ENCODE results near the gene WDFY4. TPM values are rescaled to one million over a fixed set of nuclear protein-coding genes. Genes with fewer than 3 reads are reported as not detected.

WDFY4 gene
- total RNA-seq, 4 donors from 2014 or later: 1.6 to 5.1 (median 3.0) TPM

GRCh38 chr10:48711830-48712229, 27.2 kb downstream of the WDFY4 start:
- no peak for TF ChIP-seq POLR2A (IDR thresholded peaks at IDR 0.05)
- TF ChIP-seq POLR2AphosphoS5 (IDR thresholded peaks at IDR 0.05): no peak
- no peak for TF ChIP-seq CTCF (IDR thresholded peaks at IDR 0.05)
- no peak for TF ChIP-seq EP300 (IDR thresholded peaks at IDR 0.05)
- 81 to 91% methylated on average over 3 of the region's 3 CpGs for WGBS, 2 donors (ENCODE audit: low coverage in 1 of 2)
- no peaks in the 10 kb centered on the region for H3K36me3 ChIP-seq
- H3K9me3 ChIP-seq: peaks cover 0 to 8% (median 0%) of the 10 kb centered on the region in 3 donors
- H3K27ac ChIP-seq: no peak overlapping the region
- H3K4me1 ChIP-seq: no peaks in the 10 kb centered on the region
- ATAC-seq: no peak
- H3K4me3 ChIP-seq: no peak overlapping the region
- H3K27me3 ChIP-seq: peaks cover 5% of the 10 kb centered on the region

- no peaks in the 10 kb centered on the region for H3K36me3 ChIP-seq
- peaks cover 5% of the 10 kb centered on the region for H3K27me3 ChIP-seq
- no peak for TF ChIP-seq POLR2AphosphoS5 (IDR thresholded peaks at IDR 0.05)
- no peak for TF ChIP-seq CTCF (IDR thresholded peaks at IDR 0.05)
- TF ChIP-seq EP300 (IDR thresholded peaks at IDR 0.05): no peak
- no peaks in the 10 kb centered on the region for H3K4me1 ChIP-seq
- peaks cover 0 to 8% (median 0%) of the 10 kb centered on the region in 3 donors for H3K9me3 ChIP-seq
- no peak overlapping the region for H3K4me3 ChIP-seq
- ATAC-seq: peak; percentile 19
- no peak overlapping the region for H3K27ac ChIP-seq
Observed at GRCh38 chr10:48714088-48714487, 29.4 kb downstream of the WDFY4 start.

DNA sequence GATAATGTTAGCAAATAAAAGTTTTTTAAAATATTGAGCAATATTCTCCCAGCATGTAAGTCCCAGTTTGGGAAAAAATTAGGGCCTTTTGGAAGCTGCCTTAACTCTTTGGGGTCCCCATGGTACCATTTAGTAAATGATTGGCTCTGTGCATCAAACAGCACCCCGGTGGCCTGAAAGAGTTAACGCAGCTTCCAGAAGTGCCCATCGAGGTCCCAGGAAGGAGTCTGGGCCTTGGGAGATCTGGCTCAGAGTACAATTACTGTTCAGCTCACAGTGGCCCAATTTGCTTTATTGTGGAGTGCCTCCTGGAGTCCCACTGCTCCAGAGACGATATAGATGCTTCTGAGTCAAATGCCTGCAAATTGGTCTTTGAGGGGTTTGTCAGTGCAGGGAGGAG, 31.7 kb downstream of the WDFY4 start:
- no peak overlapping the region for H3K27ac ChIP-seq

DNA sequence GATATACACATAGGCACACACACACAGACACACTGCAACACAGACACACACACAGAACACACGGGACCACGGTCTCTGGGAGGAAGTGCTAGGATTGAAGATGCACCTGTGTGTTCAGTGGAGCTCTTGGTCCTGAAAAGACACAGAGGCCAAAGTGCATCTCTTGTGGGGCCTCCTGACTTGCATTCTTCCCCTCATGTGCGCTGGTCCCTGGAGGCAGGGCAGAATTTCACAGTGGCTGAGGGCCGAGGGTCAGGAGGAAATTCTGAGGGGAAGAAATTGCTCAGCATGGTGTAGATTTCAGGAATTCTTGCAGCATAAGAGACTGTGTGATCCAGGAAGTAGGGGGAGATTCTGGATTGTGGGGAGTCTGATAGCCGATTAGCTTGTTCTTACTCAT, 35.9 kb downstream of the WDFY4 start:
- TF ChIP-seq POLR2A (IDR thresholded peaks at IDR 0.05): no peak
- no peak for TF ChIP-seq POLR2AphosphoS5 (IDR thresholded peaks at IDR 0.05)
- no peak for TF ChIP-seq EP300 (IDR thresholded peaks at IDR 0.05)
- no peak for TF ChIP-seq CTCF (IDR thresholded peaks at IDR 0.05)
- no peak for ATAC-seq
- Histone ChIP-seq H3K27ac (no peak overlapping the region), H3K9me3 (no peaks in the 10 kb centered on the region), H3K27me3 (no peaks in the 10 kb centered on the region), H3K36me3 (no peaks in the 10 kb centered on the region), H3K4me1 (no peaks in the 10 kb centered on the region), H3K4me3 (no peak overlapping the region)
- 52 to 94% methylated on average over 2 of the region's 5 CpGs for WGBS, 2 donors (ENCODE audit: low coverage in 1 of 2)

More for the DNA sequence above, 31.7 kb downstream of the WDFY4 start:
- 70% methylated on average over 4 of the region's 4 CpGs; no CpG with 5 or more reads in 1 of the 2 donors for WGBS, 2 donors (ENCODE audit: low coverage in 1 of 2)
- Histone ChIP-seq H3K9me3 (peaks cover 0 to 8% (median 0%) of the 10 kb centered on the region in 3 donors), H3K4me3 (no peak overlapping the region), H3K36me3 (no peaks in the 10 kb centered on the region), H3K4me1 (no peaks in the 10 kb centered on the region), H3K27me3 (peaks cover 5% of the 10 kb centered on the region)
- no peak for ATAC-seq
- TF ChIP-seq POLR2AphosphoS5 (IDR thresholded peaks at IDR 0.05): no peak
- no peak for TF ChIP-seq EP300 (IDR thresholded peaks at IDR 0.05)
- no peak for TF ChIP-seq CTCF (IDR thresholded peaks at IDR 0.05)
- TF ChIP-seq POLR2A (IDR thresholded peaks at IDR 0.05): no peak

GRCh38 chr10:48722153-48723145, 37.8 kb downstream of the WDFY4 start:
- H3K4me1 ChIP-seq: no peaks in the 10 kb centered on the region
- no peak for ATAC-seq

More at GRCh38 chr10:48722153-48723145, 37.8 kb downstream of the WDFY4 start:
- WGBS, 2 donors (ENCODE audit: low coverage in 1 of 2): 60 to 64% methylated on average over 1 to 3 of the region's 11 CpGs
- H3K36me3 ChIP-seq: no peaks in the 10 kb centered on the region
- no peak overlapping the region for H3K27ac ChIP-seq
- TF ChIP-seq POLR2AphosphoS5 (IDR thresholded peaks at IDR 0.05) (no peak), POLR2A (IDR thresholded peaks at IDR 0.05) (no peak), EP300 (IDR thresholded peaks at IDR 0.05) (no peak), CTCF (IDR thresholded peaks at IDR 0.05) (no peak)
- H3K27me3 ChIP-seq: no peaks in the 10 kb centered on the region
- no peaks in the 10 kb centered on the region for H3K9me3 ChIP-seq
- H3K4me3 ChIP-seq: no peak overlapping the region

All from gastroesophageal sphincter (tissue), 4 donors.